HG03520 (cell line): ENCODE data around the gene SCUBE3.

Experiments used
- ATAC-seq: cut with Tn5 transposase; IDR thresholded peaks from one replicate; pipeline ENCODE4 v1.9.1; 2021; ENCODE audit warnings: mild to moderate bottlenecking, moderate library complexity; ENCODE audit not compliant: unreplicated experiment

Gene SCUBE3

DNA sequence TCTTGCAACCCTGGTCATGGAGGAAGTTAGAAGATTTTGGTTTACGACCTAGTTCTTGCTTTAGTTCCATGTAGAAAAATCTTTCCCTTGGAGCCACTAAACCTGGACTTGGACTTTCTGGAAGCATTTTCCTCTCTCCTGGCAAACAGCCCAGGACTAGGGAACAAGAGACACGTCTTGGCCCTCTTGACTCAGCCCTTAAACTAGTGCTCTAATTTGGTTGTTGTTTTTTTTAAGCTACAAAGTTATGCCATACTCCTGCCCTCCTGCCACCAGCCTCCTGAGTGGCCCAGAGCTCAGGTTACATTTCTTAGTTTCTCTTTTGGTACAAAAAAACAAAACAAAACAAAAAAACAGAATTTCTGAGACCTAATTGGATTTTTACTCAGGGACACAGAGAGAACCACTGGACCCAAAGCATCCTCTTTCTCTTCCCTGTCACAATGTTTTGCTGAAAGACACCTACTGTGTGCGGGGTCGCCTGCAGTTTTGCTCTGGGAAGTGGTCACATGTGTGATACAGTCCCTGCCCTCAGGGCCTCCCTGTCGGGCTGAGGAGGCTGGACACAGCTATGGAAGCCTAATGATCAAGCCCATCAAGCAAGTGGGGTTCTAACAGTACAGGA, 32.3 kb upstream of the SCUBE3 start:
- ATAC-seq, result no peak

DNA sequence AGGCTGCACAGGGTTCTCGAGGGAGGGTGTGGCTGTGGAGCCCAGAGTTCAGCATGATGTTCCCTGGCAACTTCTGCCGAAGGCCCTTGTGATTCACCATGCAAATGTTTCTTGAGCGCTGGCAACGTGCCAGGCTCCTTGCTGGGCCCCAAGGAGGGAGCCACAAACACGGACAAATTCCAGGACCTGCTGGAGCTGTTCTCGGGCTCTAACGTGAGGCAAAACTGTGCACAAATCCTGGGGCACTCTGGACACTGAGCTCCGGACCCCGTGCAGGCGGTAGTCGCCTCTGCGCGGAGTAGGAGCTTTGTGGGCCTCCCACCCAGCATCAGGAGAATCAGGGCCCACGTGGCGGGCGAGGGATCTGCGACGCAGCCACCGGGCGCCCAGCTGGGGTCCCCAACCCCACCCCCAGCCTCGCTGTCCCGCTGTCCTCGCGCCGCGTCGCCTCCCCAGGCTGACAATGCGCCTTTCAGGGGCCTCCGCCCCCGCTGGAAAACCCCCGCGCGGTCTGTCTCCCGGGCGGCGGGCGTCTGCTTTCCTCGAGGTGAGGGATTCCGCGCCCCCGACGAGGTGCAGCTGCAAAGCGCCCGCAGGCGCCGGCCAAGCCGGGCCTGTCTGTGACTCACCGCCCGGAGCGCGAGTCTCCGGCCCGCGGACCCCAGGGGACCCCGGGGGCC, 31.7 kb upstream of the SCUBE3 start:
- ATAC-seq, result no peak

DNA sequence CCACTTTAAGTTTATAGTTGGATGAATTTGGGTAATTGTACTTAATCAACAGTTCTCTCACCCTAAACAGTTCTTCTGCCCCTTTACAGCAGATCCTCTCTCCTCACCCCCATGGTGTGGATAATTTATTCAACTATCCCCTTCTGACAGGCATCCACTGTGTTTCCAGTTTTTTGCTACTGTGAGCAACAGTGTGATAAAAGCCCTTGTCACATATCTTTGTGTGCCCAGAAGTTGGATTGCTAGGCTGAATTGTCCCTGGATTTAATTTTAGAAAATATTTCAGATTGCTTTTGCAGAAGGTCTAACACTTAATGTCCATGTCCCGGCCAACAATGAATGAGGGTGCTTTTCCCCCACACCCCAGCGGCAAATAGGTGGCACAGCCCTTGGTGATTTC, 30.5 kb upstream of the SCUBE3 start:
- no peak for ATAC-seq

DNA sequence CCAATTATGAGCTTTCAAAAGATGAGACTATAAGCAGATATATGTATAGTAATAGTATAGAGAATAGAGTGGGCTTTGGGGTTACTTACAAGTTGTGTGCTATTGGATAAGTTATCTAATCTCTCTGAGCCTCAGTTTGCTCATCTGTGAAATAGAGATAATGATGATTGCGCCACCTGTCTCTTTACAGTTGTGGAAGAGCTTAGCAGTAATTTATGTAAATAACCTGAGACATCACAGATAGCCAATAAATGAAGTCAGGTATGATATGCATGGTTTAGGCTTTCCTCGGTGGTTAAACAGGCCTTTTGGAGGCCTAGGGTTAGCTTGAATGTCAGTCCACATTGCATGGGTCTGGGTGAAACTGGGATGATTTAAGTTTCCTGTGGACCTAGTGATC, 29.8 kb upstream of the SCUBE3 start:
- no peak for ATAC-seq

DNA sequence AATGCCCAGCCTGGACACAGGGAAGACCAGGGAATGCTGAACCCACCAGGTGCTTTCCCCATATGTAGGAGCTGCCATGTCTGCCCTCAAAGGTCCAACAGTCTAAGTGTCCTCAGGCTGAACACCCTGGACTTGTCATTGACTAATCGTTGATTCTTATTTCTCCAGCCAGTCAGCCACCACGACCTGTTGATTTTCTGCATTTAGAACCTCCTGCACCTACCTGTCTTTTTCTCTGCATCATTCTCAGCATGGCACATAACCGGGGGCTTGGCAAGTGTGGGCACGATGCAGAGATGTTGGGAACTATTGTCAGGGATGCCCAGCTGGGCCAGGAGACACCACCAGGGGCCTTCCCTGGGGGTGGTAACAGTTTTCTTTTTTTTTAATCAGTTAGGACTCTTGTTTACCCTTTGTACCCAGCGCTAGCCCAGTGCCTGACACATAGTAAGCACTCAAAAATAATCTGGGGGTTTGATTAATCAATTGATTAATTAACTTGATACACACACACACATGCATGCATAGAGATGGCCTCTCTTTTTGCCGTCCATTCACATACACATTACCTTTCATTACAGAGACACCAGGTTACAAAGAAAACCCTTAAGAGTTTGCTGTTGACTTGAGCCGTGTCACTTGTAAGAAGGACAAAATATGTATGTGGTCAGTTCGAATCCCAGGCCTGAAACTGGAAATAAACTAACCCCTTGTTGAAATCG, 29.0 kb upstream of the SCUBE3 start:
- no peak for ATAC-seq

DNA sequence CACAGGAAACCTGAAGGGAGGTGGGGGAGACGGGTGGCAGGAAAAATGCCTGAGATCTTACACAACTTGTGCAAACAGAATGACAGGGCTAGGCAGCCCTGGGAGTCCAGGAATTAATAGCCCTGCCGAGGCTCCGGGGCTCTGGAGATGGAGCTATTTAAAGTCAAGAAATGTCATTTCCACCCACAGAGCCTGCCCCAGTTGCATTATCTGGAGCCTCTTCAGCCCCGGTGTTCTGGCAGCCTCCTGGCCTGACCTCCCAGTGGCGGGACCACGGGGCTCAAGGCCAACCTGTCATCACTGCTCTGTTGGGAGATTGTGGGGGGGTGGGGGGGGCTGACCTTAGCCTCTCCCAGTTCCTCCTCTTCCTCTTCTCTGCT, 28.5 kb upstream of the SCUBE3 start:
- no peak for ATAC-seq

DNA sequence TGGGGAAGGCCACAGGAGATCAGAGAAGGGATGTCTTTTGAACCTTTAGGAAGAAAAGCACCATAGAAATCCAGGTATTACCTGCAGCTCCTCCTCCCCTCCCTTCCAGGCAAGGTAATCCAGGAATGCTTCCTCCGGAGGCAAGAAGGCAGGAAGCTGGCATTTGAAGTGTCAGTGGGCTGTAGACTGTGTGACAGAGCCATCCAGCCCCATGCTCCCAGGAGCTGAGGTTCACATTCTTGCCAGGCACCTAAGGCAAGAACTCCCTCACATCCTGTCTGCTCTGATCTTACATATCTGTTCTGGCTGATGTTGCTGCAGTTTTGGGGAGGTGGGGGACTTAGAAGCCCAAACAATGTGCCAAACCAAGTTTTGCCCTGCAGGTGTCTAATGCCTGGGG, 27.8 kb upstream of the SCUBE3 start:
- ATAC-seq, result no peak

DNA sequence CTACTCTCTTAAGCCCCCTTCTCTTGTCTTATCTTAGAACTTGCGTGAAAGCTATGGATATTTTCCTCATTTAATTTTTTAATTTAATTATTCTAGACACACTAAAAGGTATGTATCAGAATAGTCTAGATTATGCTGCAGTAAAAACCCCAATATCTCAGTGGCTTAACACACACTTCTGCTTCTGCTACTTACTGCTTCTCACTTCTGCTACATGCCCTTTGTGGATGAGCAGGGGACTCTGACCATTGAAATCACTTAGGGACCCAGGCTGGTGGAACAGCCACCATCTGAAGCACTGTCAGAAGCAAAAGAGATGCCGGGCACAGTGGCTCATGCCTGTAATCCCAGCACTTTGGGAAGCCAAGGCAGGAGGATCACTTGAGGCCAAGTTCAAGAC, 27.2 kb upstream of the SCUBE3 start:
- ATAC-seq, result no peak

DNA sequence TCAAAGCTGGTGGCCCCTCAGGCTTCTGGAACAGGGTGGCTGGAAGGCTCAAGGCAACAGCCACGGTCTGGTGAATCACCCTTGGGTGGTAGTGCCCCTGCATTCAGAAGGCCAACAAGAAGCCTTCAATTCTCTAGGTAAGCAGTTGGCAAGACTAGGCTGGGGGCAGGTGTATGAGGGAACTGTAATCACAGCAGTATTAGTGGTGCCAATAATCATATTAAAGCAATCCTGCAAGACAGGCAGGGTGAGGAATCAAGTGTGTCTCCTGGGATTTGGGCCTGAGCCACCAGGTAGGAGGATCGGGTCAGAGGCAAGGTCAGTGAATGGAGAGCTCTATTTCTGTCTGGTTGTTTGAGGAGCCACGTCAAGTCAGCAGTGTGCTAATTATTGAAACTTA, 24.9 kb upstream of the SCUBE3 start:
- ATAC-seq, result no peak

DNA sequence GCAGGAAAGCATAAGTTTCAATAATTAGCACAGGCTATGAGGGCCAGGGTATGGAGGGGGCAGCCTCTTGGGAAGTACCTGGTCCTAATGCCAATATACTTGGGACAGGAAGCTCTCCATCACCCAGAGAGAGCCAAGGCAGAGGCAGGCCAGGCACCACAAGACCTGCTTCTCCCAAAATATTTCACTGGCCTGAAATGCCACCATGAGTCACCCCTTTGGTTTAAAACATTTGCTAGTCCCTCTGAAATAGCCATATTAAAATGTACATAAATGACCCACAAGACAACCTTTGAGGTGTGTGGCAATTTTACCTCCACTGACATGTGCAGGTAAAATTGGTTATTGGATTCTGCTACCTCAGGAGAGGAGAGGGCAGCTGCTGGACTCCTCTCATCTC, 23.4 kb upstream of the SCUBE3 start:
- ATAC-seq, result no peak

DNA sequence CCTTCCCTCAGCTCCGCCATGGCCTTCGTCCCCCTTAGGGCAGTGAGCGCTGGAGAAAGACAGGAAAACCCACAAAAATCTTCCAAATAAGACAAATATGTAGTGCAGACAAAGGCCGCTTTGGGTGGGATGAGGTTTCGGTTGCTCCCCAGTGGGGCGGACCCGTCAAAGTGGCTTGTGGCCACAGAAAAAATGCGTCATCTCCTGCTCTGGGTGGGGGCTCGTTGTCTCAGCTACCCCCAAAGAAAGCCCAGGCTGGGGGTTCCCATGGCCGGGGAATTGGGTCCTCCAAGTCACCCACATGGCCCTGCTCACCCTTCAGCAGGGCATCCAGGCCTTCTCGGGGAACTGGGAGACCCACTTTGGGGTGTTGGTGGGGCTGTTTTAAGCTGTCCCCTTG, 21.9 kb upstream of the SCUBE3 start:
- no peak for ATAC-seq

DNA sequence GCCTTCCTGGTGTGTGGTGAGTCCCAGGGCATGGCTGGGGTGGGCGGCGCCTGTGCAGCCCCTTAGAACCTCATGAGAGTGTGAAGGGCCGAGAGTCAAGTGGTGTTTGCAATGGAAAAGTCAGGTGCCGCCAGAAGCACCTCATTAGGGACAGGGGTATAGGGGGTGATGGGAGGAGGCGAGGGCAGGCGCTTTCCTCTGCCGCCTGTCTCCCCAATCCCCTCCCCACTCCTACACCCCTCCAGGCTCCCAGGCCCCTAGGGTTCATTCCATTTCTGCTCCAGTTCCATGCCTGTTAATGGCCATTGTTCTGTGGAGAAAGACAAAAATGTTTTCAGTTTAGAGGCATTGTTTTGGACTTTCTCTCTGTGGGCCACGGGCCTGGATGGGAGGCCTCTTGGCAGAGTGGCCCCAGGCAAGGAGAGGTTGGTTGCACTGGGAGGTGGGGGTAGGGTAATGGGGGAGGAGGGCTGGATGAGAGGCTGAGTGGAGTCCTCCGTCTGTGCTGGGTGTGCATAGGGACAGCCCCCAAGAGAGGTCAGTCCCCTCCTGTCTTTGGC, 21.4 kb upstream of the SCUBE3 start:
- ATAC-seq, result no peak

DNA sequence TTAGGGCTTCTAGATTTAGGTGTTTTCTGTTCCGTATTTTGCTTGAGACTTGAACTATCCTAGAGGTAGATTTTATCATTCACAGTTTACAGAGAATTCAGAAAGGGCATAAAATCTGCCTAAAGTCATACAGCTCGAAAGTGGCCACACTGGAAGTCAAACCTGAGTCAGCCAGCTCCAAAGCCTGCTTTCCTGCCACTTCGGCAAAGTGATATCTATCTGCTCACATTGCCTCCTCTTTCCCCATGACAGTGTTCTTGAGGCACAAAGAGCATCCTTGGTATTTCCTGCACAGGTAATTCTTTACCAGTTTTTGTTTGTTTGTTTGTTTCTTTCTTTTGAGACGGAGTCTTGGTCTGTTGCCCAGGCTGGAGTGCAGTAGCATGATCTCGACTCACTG, 19.4 kb upstream of the SCUBE3 start:
- no peak for ATAC-seq

DNA sequence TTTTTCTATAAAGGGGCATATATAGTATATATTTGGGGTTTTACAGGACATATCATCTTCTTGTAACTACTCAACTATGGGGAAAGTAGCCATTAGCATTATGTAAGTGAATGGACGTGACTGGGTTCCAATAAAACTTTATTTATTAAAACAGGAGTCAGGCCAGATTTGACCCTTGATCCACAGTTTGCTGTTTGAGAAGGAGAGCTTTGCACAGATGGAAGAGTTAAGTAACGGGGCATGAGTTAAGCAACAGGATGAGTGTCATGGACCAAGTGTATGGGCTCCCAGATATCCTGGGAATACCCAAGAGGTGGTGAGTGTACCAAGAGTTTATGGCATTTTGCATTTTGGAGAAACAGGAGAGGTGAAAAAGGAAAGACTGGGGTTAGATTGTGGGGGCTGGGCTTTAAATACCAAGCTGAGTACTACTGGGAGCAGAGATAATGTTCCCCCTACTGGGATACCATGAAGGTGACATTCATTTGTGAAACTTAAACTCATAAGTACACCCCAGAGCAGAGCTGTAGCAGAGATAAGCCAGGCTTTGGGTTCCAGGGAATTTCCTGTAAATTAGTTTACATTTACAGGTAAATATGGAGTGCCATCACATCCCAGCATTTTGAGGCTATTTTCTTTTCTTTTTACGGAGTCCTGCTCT, 18.5 kb upstream of the SCUBE3 start:
- no peak for ATAC-seq

DNA sequence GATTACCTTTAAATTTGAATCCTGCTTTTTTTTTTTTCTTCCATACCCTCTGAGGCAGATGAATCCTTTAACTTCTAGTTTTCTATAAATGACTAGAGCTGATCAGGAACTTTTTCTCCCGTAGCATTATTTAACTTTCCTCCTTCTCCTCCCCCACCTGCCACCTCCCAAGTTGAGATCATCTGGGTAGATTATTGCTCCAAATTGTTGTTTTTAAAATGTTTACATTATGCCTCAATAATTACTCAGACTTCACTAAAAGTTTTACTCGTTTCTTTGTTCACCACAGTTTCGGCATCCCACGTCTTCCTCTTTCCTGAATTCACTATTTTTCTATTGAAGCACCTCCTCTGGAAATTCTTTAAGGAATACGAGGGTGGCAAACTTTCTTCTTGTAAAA, 16.6 kb upstream of the SCUBE3 start:
- no peak for ATAC-seq

DNA sequence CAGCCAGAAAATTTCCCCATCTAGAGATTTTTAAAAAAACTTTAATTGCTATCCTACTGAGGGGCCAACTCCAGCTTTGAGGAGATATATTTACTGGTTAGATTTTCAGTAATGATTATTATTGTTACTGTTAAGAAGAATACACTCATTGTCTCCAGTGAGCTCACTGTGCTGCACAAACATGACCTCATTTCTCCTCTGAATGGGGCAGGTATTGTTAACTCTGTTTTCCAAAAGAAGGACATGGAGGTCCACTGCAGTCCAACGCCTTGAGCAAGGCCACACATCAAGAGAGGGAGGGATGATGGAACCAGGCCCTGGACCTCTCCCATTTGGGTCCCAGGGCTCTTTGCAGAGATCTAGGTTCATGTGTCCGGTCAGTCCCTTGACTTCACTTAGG, 13.9 kb upstream of the SCUBE3 start:
- ATAC-seq, result no peak

DNA sequence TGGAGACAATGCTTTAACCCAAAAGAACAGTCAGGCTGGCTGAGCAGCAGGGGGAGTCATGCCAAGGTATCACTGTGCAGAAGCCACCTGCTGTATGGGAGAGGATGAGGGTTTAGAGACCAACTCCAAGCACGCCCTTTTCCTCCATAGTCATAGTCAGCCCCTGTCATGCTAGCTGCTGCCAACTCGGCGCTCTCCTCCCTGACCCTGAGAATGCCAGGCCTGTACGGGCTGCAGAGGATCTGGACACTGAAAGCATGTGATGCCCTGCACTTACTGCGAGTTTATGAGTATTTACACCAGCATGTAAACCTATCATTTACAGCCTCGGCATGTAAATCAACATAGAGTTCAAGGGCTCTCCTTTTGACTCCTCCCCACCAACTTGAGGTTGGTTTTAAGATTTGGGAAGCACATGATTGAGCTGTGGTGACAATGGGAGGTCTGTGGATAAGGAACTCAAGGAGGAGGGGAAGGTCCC, 11.7 kb upstream of the SCUBE3 start:
- no peak for ATAC-seq

DNA sequence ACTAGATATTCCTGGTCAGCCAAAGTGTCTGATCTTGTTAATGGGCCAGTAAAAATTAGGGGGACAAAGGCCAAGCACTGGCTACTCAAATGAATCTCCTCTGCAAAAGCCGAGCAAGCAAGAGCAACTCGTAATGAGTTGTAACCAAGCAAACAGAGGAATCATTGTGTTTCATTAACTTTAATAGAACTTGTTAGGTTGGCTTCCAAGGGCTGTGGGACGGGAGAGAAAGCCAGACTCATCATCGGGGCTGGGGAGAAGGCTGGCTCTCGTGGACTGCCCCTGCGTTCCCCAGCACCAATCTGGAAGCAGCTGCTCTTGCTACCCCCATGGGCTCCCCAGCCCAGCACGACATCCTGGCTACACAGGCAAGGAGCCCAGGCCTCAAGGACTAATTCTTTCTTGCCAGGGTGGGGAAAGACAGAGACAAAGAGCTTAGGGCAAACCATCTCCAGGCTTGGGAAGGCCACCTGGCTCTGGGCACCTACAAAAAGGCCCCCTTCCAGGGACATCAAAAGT, 10.5 kb upstream of the SCUBE3 start:
- no peak for ATAC-seq

DNA sequence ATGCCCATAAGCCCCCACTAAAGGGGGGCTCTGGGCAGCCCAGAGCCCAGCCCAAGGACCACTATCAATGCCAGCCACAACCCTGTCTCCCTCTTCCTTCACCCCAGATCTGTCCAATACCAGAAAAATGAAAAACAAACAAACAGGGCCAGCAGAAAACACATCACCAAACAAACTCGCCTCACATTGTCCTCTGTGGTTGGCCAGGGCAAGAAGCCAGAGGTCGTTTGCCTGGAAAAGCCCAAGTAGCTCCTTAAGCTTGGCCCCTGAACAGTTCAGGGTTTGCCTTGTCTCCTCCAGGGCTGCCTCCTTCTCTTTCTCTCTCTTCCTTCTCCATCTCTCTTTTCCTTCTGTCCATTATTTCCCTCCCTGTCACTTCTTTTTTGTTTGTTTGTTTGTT, 10.1 kb upstream of the SCUBE3 start:
- no peak for ATAC-seq

DNA sequence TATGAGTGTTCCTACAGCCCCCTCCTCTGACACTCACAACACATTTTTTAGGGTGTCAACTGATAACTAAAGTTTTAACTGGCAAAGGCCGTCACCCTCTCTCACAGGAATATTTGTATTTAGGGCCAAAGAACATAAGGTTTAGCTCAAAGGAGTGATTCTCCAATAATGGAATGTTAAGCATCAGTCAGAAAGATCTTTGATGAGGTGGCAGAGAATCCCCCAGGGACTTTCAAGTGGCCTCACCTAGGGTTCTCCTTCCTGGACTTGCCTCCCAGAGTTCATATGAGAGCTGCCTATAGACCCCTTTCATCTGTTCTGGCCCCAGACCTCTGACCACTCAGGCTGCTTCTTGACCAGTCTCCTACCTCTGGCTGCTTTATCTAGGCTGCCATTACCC, 7.4 kb upstream of the SCUBE3 start:
- no peak for ATAC-seq

DNA sequence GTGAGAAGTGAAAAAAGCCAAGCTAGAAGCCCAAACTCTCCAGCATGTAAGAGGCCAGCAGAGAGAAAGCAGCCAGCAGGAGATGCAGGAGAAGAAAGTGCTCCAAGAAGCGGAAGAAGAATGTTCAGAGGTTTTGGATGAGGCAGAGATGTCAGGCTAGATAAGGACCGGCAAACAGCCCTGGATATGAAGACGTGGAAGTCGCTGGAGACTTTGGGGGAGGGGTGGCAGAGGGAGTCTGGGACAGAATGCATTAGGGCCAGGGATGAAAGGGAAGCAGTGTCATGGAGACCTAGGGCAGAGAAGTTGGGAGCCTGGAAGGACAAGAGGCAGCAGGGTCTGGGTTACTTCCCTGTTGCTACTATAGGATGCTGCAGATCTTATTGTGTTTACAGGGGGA, 5.3 kb upstream of the SCUBE3 start:
- no peak for ATAC-seq
